Renal pelvis (tissue), 4 donors: ENCODE data around the gene IRX1. TPM values are rescaled to one million over a fixed set of nuclear protein-coding genes. Genes with fewer than 3 reads are reported as not detected.

ENCODE experiments used
- DNase-seq: peaks from one replicate; pipeline ENCODE4 v3.0.0-alpha.2; 2013
- polyA plus RNA-seq, 3 donors: library from polyadenylated mRNA; unstranded; fragments of 120-200 nt; gene quantifications; one replicate each; pipeline ENCODE4 v1.2.1, GENCODE V29; 2013; ENCODE audit not compliant: insufficient read length in 3 of 3

IRX1 gene
- polyA plus RNA-seq, 3 donors: 35.6 to 53.8 (median 36.5) TPM

DNA sequence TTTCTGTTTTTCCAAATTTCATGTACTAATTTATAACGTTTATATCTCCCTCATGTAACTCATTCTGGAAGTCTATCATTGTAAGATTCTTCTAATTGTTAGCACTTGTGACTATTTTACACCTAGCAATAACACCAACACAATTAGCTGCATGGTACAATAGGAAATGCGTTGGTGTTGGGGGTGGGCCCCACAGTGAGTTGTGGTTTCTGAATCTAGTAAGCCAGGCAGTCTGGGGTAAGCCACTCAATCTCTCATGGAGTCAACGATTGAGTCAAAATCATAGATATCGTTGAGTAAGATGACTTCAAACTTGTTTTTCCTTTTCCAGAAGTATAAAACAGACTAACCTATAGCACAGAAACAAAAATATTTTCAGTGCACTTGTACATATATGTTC is 30.0 kb downstream of the IRX1 start:
- no peak for DNase-seq

- DNase-seq: no peak
These were observed 38.4 kb downstream of the IRX1 start for GRCh38 chr5:3634061-3634460.

DNA sequence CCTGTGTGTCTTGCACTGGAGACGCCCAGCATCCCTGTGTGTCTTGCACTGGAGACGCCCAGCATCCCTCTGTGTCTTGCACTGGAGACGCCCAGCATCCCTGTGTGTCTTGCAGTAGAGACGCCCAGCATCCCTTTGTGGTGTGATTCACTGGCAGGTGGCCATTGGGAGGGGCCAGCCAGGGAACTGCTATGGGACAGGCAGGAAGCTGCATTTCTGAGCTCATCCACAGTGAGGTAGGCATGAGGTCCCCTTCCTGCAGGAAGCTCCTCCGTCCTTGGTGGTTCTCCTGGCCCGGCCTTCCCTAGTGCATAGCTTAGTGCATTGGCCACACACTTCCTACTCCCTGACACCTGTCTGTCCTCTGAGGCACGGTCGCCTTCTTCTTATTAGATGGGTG is 43.5 kb downstream of the IRX1 start:
- no peak for DNase-seq

- no peak for DNase-seq
These were observed 46.6 kb downstream of the IRX1 start for GRCh38 chr5:3642231-3642630.

GRCh38 chr5:3650320-3650719 is 54.7 kb downstream of the IRX1 start:
- DNase-seq: no peak

DNA sequence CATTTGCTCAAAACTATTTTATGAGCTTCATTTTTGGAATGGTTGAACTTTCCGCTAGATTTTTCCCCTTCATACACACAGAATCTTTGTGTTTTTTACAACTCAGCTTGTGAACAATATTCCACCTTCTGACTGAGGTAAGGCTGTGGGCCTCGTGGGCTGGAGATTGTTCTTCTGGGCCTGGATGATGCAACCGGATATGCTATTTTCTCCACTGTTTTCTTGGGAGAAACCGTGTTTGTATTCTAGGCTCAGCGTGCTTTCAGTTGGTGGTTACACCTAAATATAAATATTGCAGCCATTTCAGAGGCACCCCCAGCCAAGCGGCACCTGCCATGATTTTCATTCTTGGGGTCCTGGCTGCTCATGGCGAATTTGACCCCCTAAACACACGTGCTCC is 55.2 kb downstream of the IRX1 start:
- no peak for DNase-seq
